HG03442 (cell line): ENCODE data around the gene NNAT.
"Not testable (repeated sequence)": the region's sequence is repeated elsewhere in the genome, so short reads cannot be mapped to it uniquely, and the experiment has no call there.

Experiments
- ATAC-seq: cut with Tn5 transposase; IDR thresholded peaks from one replicate; pipeline ENCODE4 v1.9.1; 2021; ENCODE audit warnings: mild to moderate bottlenecking, moderate library complexity; ENCODE audit not compliant: unreplicated experiment

NNAT gene

DNA sequence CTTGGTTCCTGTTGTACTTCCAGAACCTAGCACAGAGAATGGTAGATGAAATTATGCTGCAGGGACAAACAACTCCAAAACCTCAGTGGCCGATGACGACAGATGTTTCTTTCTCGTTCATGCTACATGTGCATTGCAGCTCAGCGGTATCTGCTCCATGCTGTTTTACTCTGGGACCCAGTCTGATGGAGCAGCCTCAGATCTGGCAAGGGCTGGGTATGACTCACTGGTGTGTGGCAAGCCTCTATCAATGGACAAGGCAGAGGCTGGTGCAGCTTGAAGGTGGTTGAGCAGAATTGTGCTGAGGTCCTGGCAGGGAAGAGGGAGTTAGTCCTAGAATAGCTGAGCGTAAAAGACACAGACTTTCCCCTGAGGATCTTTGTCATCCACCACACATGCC lies 17.0 kb downstream of the NNAT start:
- no peak for ATAC-seq

DNA sequence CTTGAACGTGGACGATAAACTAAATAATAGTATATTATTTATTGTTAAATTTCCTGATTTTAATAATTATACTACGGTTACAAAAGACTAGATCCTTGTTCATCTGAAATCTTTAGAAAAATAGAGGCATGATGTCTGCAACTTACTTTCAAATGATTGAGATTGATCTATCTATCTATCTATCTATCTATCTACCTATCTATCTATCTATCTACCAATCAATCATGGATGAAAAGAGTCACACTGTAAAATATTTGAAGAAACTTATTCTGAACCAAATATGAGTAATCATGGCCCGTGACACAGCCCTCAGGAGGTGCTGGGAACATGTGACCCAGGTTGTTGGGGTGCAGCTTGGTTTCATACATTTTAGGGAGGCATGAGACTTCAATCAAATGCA lies 18.4 kb downstream of the NNAT start:
- no peak for ATAC-seq

- no peak for ATAC-seq
Observed at GRCh38 chr20:37540001-37540400, 19.0 kb downstream of the NNAT start.

- not testable (repeated sequence) for ATAC-seq
Observed at GRCh38 chr20:37540838-37541237, 19.8 kb downstream of the NNAT start.

DNA sequence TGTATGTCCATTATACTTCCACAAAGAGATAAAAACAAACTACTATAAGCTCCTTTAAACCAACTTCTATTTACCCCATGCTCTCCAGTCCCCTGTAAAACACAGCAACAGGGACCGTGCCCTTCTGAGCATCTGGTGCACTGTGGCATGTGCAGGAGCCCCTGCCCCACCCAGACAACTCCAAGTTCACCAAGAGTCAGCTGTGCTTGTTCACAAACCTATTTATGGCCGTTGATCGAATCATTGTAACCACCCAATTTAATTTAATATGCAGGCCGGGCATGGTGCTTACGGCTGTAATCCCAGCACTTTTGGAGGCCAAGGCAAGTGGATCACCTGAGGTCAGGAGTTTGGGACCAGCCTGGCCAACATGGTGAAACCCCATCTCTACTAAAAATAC lies 20.3 kb downstream of the NNAT start:
- ATAC-seq = no peak

DNA sequence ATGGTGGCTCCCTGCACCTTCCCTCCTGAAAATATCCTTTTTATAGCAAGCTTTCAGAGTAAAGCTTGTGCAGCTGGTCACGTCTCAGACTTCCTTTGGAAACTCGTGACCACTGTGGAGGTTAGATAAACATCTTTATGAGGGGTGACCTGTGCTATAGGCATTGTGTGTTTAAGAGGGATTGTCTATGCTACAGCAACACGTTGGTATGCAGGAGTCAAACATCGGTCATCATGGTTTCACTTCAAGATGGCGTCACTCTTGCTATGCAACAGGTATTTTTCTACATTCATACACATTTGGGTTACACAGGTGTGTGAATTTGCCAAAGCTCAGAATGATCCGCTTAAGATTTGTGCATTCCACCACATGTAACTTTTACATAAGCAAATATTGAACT lies 21.2 kb downstream of the NNAT start:
- ATAC-seq = no peak

GRCh38 chr20:37543828-37544227 lies 22.8 kb downstream of the NNAT start:
- no peak for ATAC-seq

DNA sequence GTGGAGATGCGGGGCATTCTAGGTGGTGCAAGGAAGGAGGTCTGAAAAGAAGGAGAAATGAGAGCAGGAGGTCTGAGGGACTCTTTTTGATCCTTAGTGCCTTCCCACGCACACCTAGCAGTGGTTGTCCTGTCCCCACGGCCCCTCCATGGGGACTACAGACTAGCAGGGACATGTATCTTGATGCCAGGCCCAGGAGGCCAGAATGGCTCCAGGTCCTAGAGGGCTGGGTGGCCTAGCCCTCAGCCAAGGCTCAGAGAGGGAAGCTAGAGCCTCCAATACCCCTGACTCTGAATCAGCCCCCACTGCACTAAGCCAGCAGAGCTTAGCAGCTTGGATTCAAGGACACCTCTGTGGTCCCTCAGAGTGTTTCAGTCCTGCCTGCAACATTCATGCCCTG lies 23.3 kb downstream of the NNAT start:
- ATAC-seq = no peak

- no peak for ATAC-seq
Observed at GRCh38 chr20:37545516-37545915, 24.5 kb downstream of the NNAT start.

DNA sequence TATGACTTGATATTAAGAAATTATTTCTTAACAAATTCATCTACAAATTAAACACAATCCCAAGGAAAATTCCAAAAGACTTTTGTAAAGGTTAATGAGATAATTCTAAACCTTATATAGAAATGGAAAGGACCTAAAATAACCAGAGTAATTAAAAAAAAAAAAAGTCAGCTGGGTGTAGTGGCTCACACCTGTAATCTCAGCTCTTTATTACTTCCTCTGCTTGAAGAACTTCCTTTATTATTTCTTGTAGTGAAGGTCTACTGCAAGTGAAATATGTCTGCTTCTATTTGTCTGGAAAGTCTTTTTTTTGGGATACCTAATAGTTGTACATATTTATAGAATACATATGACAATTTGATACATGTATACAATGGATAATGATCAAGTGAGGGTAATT lies 26.9 kb downstream of the NNAT start:
- ATAC-seq = no peak

GRCh38 chr20:37550101-37550920 lies 29.3 kb downstream of the NNAT start:
- not testable (repeated sequence) for ATAC-seq

- not testable (repeated sequence) for ATAC-seq
Observed at GRCh38 chr20:37551660-37552059, 30.6 kb downstream of the NNAT start.

- no peak for ATAC-seq
Observed at GRCh38 chr20:37552415-37552814, 31.4 kb downstream of the NNAT start.

DNA sequence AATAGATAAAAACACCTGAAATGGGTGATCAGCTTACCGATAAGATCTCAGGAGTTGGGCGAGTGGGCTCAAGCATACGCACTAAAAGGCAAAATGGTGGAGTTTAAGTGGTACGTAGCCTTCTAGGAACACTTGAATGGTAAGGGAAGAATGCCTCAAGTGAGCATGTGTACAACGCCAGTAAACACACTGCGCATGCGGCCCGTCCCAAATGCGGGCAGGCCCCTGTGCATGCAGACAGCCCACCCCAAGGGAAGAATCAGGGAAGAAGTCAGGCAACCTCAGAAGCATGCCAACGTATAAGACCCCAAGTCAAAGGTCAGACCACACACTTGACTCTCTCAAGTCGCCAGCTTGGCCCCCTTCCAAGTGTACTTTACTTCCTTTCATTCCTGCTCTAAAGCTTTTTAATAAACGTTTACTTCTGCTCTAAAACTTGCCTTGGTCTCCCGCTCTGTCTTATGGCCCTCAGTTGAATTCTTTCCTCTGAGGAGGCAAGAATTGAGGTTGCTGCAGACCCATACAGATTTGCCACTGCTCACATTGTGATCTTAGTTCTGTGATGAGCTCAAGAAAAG lies 33.8 kb downstream of the NNAT start:
- ATAC-seq = not testable (repeated sequence)

DNA sequence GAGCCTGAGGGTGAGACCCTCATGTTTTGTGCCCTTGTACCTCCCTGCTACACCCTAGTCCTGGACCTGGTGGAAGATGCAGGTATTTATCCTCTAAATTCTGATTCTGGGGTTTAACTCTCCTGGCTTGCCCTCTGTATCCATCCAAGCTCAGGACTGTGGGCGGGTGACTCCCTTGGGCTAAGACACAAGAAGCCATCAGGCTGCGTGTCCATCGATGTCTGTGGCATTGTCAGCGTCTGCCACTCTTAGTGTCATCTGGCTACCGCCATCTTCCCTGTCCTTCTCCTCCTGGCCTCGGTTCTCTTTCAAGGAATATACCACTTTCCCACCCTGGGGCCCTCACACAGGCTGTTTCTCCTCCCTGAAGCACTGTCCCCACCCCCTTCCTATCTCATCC lies 35.5 kb downstream of the NNAT start:
- ATAC-seq = no peak

- no peak for ATAC-seq
Observed at GRCh38 chr20:37558306-37558705, 37.3 kb downstream of the NNAT start.

DNA sequence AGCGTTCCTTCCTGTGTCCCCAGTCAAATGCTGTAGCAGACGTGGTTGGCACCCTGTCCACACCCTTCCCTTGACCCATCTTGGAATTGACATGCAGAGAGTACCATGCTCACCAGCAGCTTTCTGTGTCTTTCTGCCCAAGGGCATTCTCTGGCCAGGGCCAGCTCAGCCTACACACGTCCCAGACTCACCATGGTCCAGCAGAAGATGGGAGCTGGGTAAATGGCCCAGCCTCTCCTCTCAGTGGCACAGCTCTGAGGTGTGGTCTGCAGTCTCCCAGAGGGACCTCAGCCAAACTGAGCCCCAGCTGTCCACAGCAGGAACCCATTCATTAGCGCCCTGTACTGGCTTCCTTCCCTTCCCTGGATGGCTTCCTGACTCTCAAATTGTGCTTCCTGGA lies 37.7 kb downstream of the NNAT start:
- no peak for ATAC-seq

- no peak for ATAC-seq
Observed at GRCh38 chr20:37559312-37560027, 38.4 kb downstream of the NNAT start.

DNA sequence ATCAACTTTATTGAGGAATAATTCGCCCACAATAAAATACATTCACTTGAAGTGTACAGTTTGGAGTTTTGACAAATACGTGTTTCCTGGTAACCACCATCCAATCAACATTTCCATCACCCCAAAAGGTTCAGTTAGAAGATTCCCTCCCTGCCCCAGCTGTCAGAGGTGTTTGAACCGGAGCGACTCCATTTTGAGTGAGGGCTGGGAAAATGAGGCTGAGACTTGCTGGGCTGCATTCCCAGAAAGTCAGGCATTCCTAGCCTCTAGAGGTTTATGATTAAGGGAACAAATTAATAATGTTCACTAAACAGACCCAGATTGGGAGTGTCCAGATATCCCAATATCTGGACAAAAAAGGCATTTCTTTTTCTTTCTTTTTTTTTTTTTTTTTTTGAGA lies 39.6 kb downstream of the NNAT start:
- no peak for ATAC-seq

GRCh38 chr20:37562695-37563480 lies 41.8 kb downstream of the NNAT start:
- no peak for ATAC-seq

DNA sequence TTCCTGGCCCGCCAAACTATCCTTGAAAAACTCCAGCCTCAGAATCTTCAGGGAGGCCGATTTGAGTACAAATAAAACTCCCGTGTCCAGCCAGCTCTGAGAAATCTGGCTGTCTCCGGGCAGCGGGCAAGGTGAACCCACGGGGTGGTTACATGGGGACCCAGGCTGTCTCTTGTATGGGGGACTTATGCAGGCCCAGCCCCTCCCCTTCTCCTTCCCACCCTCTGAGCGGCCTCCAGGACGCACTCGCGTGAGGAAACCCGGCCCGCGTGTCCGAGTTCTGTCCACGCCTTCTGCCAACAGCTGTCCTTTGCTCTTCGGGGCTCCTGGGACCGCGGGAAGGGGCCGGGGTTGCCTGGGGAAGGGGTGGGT lies 43.0 kb downstream of the NNAT start:
- no peak for ATAC-seq
